ENCODE measurements around the gene ACTN4.

DNA sequence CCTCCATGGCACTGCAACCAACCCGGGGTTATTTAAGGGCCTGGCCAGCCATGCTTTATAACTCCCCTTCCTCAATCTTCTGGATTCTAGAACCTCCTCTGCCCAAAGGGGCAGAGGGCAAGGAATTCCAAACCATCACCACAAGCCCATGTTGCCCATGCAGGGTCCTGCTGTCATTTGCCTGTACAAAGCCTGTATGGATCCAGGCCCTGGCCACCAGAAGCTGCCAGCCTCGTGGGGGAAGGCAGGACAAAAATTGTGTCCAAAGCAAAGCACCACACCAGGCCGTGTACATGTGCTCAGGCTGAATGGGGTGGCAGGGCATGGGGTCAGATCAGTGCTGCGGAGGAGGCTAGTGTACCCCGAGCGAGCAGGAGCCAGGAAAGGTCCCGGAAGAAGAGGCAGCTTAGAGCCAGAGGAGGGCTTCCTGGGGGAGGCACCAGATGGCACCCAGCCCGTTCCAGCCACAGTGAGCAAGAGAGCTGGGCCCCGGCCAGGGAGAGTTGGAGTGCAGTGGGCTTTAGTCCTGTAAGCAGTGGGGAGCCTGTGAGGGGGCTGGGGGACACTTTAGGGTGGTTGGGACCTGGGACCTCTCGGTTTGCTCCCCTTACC is 61.1 kb downstream of the ACTN4 start:
- TF ChIP-seq EZH2phosphoT487 (IDR thresholded peaks at IDR 0.05; ENCODE audit: borderline replicate concordance) = no peak
- TF ChIP-seq, protein P1, sequence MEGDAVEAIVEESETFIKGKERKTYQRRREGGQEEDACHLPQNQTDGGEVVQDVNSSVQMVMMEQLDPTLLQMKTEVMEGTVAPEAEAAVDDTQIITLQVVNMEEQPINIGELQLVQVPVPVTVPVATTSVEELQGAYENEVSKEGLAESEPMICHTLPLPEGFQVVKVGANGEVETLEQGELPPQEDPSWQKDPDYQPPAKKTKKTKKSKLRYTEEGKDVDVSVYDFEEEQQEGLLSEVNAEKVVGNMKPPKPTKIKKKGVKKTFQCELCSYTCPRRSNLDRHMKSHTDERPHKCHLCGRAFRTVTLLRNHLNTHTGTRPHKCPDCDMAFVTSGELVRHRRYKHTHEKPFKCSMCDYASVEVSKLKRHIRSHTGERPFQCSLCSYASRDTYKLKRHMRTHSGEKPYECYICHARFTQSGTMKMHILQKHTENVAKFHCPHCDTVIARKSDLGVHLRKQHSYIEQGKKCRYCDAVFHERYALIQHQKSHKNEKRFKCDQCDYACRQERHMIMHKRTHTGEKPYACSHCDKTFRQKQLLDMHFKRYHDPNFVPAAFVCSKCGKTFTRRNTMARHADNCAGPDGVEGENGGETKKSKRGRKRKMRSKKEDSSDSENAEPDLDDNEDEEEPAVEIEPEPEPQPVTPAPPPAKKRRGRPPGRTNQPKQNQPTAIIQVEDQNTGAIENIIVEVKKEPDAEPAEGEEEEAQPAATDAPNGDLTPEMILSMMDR (conservative IDR thresholded peaks at IDR 0.05; ENCODE audit: low read length) = no peak
